DOHH2 (cell line): ENCODE measurements around the gene MROH7.

ENCODE experiments used
- EZH2phosphoT487 ChIP-seq: fragments of 200-600 bp; sonication (generic); IDR thresholded peaks from 2 replicates; pipeline ENCODE4 v1.6.1; 2017; ENCODE audit warnings: borderline replicate concordance, mild to moderate bottlenecking, antibody characterized with exemption, low read length, moderate library complexity, mixed read lengths
- TF ChIP-seq, protein P1 (sequence below): fragments of 200-600 bp; sonication (generic); IDR thresholded peaks from one replicate; pipeline ENCODE4 v1.5.1; 2014; ENCODE audit warnings: antibody characterized with exemption, mild to moderate bottlenecking, low read depth, low read length; ENCODE audit not compliant: poor library complexity, severe bottlenecking

DNA sequence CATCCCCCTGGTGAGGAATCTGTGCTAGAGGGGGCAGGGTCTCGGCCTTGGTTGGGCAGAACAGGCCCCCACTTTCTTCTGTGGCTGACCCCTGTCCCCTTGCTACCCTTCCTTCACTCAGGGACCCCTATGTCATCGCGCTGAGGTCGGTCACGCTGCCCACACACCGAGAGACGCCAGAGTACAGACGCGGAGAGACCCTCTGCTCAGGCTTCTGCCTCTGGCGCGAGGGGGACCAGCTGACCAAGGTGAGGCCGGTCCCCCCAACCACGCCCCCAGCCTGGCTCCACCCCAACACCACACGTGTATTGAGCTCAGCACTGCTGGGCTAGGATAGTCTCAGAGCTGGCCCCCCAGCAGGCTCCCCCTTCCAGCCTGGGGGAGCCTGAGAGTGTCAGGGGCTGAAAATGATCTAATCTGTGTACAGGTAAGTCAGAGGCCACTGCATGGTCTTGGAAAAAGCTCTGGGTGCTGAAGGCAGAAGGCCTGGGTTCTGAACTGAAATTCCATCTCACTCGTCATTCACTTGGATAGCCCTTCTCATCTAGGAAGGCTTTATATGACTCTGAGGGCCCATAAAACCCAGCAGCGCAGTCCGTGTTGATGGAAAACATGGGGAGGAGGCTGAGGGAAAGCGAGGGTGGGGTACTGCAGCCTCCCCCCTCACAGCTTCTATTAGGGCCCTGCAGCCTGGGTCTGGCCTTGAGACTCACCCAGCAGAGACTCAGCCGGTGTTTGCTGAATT lies 33.6 kb upstream of the MROH7 start:
- TF ChIP-seq, protein P1, sequence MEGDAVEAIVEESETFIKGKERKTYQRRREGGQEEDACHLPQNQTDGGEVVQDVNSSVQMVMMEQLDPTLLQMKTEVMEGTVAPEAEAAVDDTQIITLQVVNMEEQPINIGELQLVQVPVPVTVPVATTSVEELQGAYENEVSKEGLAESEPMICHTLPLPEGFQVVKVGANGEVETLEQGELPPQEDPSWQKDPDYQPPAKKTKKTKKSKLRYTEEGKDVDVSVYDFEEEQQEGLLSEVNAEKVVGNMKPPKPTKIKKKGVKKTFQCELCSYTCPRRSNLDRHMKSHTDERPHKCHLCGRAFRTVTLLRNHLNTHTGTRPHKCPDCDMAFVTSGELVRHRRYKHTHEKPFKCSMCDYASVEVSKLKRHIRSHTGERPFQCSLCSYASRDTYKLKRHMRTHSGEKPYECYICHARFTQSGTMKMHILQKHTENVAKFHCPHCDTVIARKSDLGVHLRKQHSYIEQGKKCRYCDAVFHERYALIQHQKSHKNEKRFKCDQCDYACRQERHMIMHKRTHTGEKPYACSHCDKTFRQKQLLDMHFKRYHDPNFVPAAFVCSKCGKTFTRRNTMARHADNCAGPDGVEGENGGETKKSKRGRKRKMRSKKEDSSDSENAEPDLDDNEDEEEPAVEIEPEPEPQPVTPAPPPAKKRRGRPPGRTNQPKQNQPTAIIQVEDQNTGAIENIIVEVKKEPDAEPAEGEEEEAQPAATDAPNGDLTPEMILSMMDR: no peak
- TF ChIP-seq EZH2phosphoT487: no peak
